B cell (primary cell): Measurements from ENCODE around the gene TSPYL6. TPM values are rescaled to one million over a fixed set of nuclear protein-coding genes. Genes with fewer than 3 reads are reported as not detected.

Experiments
- ATAC-seq: fragments of 200-7000 bp; cut with Tn5 transposase; one replicate; pipeline ENCODE4 v1.10.0; 2021; ENCODE audit warnings: low read depth, mild to moderate bottlenecking, moderate number of reproducible peaks, moderate library complexity
- CTCF ChIA-PET: fragments of 350-600 bp; sonication (Branson Sonifier 250); formaldehyde crosslinking; loops from one replicate; lab custom pipeline; 2021; ENCODE audit warnings: antibody characterized with exemption, inconsistent platforms; lab: Charles Lee
- POLR2A ChIA-PET: fragments of 350-600 bp; sonication (Branson Sonifier 250); formaldehyde crosslinking; loops from one replicate; lab custom pipeline; 2021; ENCODE audit warnings: antibody characterized with exemption; lab: Charles Lee
- DNase-seq: peaks from one replicate; pipeline ENCODE4 v3.0.0; 2013
- H2AFZ ChIP-seq: 2 replicates; pipeline ENCODE4 v1.6.1; 2012; ENCODE audit warnings: mild to moderate bottlenecking, low read depth, low read length; ENCODE audit not compliant: insufficient read depth, poor library complexity, severe bottlenecking
- H3K27ac ChIP-seq, 2 donors: 1 replicate in 1 of 2; 2 replicates in 1 of 2; pipeline ENCODE4 v1.5.1; 2012 to 2013; ENCODE audit warnings: low read length in 2 of 2, mild to moderate bottlenecking in 2 of 2, moderate library complexity in 1 of 2
- H3K27me3 ChIP-seq, 4 experiments: fragments of 200-600 bp in 1 of 4; sonication (generic) in 1 of 4; replicated peaks in 1 of 4; 1 replicate in 2 of 4; 2 replicates in 2 of 4; pipeline versions ENCODE4 v1.6.1 to v1.7.0; 2013 to 2016; ENCODE audit warnings: low read length in 3 of 4, mild to moderate bottlenecking in 2 of 4, mixed read lengths in 1 of 4, moderate library complexity in 1 of 4; ENCODE audit not compliant: insufficient read depth in 4 of 4, control insufficient read depth in 3 of 4; ENCODE audit errors: control extremely low read depth in 1 of 4
- H3K36me3 ChIP-seq, 2 experiments: replicated peaks in 1 of 2; 1 replicate in 1 of 2; 2 replicates in 1 of 2; pipeline versions ENCODE4 v1.6.1 to v1.7.1; 2013; ENCODE audit warnings: low read length in 1 of 2; ENCODE audit not compliant: insufficient read depth in 2 of 2, control insufficient read depth in 1 of 2; ENCODE audit errors: control extremely low read depth in 1 of 2, extremely low read depth in 1 of 2
- H3K4me1 ChIP-seq, 2 donors: fragments of 200-600 bp in 1 of 2; sonication (generic) in 1 of 2; 1 replicate in 1 of 2; 2 replicates in 1 of 2; pipeline versions ENCODE4 v1.5.1 to v1.6.1; 2013 to 2017; ENCODE audit warnings: low read length in 2 of 2; ENCODE audit not compliant: control insufficient read depth in 2 of 2, insufficient read depth in 2 of 2
- H3K4me2 ChIP-seq: replicated peaks from 2 replicates; pipeline ENCODE3; 2012; ENCODE audit warnings: mild to moderate bottlenecking, low read depth, low read length; ENCODE audit not compliant: poor library complexity, severe bottlenecking
- H3K4me3 ChIP-seq, 5 experiments: fragments of 200-600 bp in 1 of 5; sonication (generic) in 1 of 5; 1 replicate in 3 of 5; 2 replicates in 2 of 5; pipeline versions ENCODE4 v1.5.1 to v1.7.0; 2011 to 2016; ENCODE audit warnings: low read length in 4 of 5, mild to moderate bottlenecking in 4 of 5, low read depth in 2 of 5, control low read depth in 1 of 5, moderate library complexity in 1 of 5; ENCODE audit not compliant: insufficient read depth in 1 of 5; ENCODE audit errors: control extremely low read depth in 1 of 5, extremely low read depth in 1 of 5
- H3K79me2 ChIP-seq: fragments of 200-600 bp; sonication (generic); one replicate; pipeline ENCODE4 v1.6.0; 2016; ENCODE audit warnings: low read length; ENCODE audit not compliant: control insufficient read depth, insufficient read depth
- H3K9ac ChIP-seq: fragments of 200-600 bp; sonication (generic); 2 replicates; pipeline ENCODE4 v1.6.1; 2017; ENCODE audit warnings: mild to moderate bottlenecking, low read length, moderate library complexity
- H3K9me3 ChIP-seq, 3 donors: one replicate each; pipeline versions ENCODE4 v1.6.1 to v1.7.1; 2013; ENCODE audit warnings: low read length in 2 of 3; ENCODE audit not compliant: control insufficient read depth in 2 of 3, insufficient read depth in 1 of 3; ENCODE audit errors: control extremely low read depth in 1 of 3
- H4K20me1 ChIP-seq: 2 replicates; pipeline ENCODE4 v1.6.0; 2012; ENCODE audit warnings: mild to moderate bottlenecking, low read length; ENCODE audit not compliant: insufficient read depth, control insufficient read depth, poor library complexity, severe bottlenecking
- H3K27ac Mint-ChIP-seq: one replicate; pipeline ENCODE4 v1.8.0; 2021; ENCODE audit warnings: mixed read lengths
- H3K27me3 Mint-ChIP-seq: one replicate; pipeline ENCODE4 v1.8.0; 2021; ENCODE audit warnings: mixed read lengths
- H3K4me1 Mint-ChIP-seq: one replicate; pipeline ENCODE4 v1.8.0; 2021; ENCODE audit warnings: mixed read lengths
- H3K4me3 Mint-ChIP-seq: one replicate; pipeline ENCODE4 v1.8.0; 2021; ENCODE audit warnings: mixed read lengths
- H3K9me3 Mint-ChIP-seq: one replicate; pipeline ENCODE4 v1.8.0; 2022; ENCODE audit warnings: mixed read lengths; ENCODE audit not compliant: insufficient read depth
- CTCF ChIP-seq: fragments of 200-600 bp; IDR thresholded peaks from one replicate; pipeline ENCODE4 v1.8.0; 2022; ENCODE audit warnings: antibody characterized with exemption, mild to moderate bottlenecking
- EZH2 ChIP-seq: IDR thresholded peaks from 2 replicates; pipeline ENCODE4 v1.6.1; 2012; ENCODE audit warnings: borderline replicate concordance, low read depth, mild to moderate bottlenecking, moderate library complexity, low read length; ENCODE audit not compliant: insufficient read depth, poor library complexity, severe bottlenecking
- intact Hi-C: fragments of 100-400 bp; cut with micrococcal nuclease; formaldehyde crosslinking; loops from one replicate; pipeline ENCODE4 v1.10.0; 2022
- polyA plus RNA-seq: library from polyadenylated mRNA; depleted of rRNA; stranded (reverse); fragments of >200 nt; gene quantifications from 2 replicates; pipeline ENCODE4 v1.2.3, GENCODE V29; 2012
- total RNA-seq, 2 donors: library from RNA; stranded (reverse); fragments of 120-200 nt in 1 of 2; gene quantifications; 1 replicate in 1 of 2; 2 replicates in 1 of 2; pipeline versions ENCODE4 v1.2.3 to v1.2.4, GENCODE V29; 2013 to 2022

Gene TSPYL6
- total and polyA plus RNA-seq, 2 donors (not counting 1 experiment from before 2014, with no cell fraction given) = not detected

- intact Hi-C loops = no loop called here
- Histone ChIP-seq H3K36me3 (peaks cover 0 to 11% of the 10 kb centered on the region in 2 experiments), H3K9ac (no peak overlapping the region), H2AFZ (no peak overlapping the region), H3K4me2 (no peak overlapping the region), H4K20me1 (no peaks in the 10 kb centered on the region), H3K79me2 (no peaks in the 10 kb centered on the region), H3K27ac (no peak overlapping the region), H3K9me3 (peaks cover 0 to 19% (median 0%) of the 10 kb centered on the region in 3 donors), H3K27me3 (no peaks in the 10 kb centered on the region), H3K4me1 (no peaks in the 10 kb centered on the region), H3K4me3 (no peak overlapping the region)
- no peaks in the 10 kb centered on the region for H3K9me3 Mint-ChIP-seq
- H3K4me1 Mint-ChIP-seq = no peaks in the 10 kb centered on the region
- no peaks in the 10 kb centered on the region for H3K27me3 Mint-ChIP-seq
- ATAC-seq (no peak), DNase-seq (no peak)
- no peak overlapping the region for H3K27ac Mint-ChIP-seq
- POLR2A ChIA-PET = no interaction called here
- TF ChIP-seq CTCF (no peak), EZH2 (no peak)
- no peak overlapping the region for H3K4me3 Mint-ChIP-seq
- CTCF ChIA-PET = no interaction called here
Observed at GRCh38 chr2:54254180-54254579, 1.8 kb downstream of the TSPYL6 start.

- ATAC-seq (no peak), DNase-seq (no peak)
- no peaks in the 10 kb centered on the region for H4K20me1 ChIP-seq
- Mint-ChIP-seq H3K4me1 (no peaks in the 10 kb centered on the region), H3K27ac (no peak overlapping the region), H3K4me3 (no peak overlapping the region), H3K9me3 (no peaks in the 10 kb centered on the region), H3K27me3 (no peaks in the 10 kb centered on the region)
- H3K36me3 ChIP-seq = peaks cover 0 to 3% of the 10 kb centered on the region in 2 experiments
- ChIA-PET CTCF (no interaction called here), POLR2A (no interaction called here)
- intact Hi-C loops = no loop called here
- H2AFZ ChIP-seq = no peak overlapping the region
- no peak overlapping the region for H3K27ac ChIP-seq
- TF ChIP-seq CTCF = no peak
- TF ChIP-seq EZH2 = no peak
- H3K27me3 ChIP-seq = no peaks in the 10 kb centered on the region
- no peaks in the 10 kb centered on the region for H3K79me2 ChIP-seq
- H3K4me2 ChIP-seq = no peak overlapping the region
- H3K9ac ChIP-seq = no peak overlapping the region
- no peak overlapping the region for H3K4me3 ChIP-seq
- H3K4me1 ChIP-seq = no peaks in the 10 kb centered on the region
- H3K9me3 ChIP-seq = peaks cover 0 to 3% (median 0%) of the 10 kb centered on the region in 3 donors
Observed at GRCh38 chr2:54249629-54250028, 6.4 kb downstream of the TSPYL6 start.
